NCI-H748 treated with DMSO at 0.1 percent for 48 hours (cell line): ENCODE results near the gene DCD.
A peak's percentile ranks its signal among the peaks of the same experiment; 100 is the strongest.
"Not testable (repeated sequence)": the region's sequence is repeated elsewhere in the genome, so short reads cannot be mapped to it uniquely, and the experiment has no call there.

Experiments
- DNase-seq: peaks from one replicate; lab custom pipeline; 2025; lab: John Stamatoyannopoulos, UW

DCD gene, protein sequence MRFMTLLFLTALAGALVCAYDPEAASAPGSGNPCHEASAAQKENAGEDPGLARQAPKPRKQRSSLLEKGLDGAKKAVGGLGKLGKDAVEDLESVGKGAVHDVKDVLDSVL

DNA sequence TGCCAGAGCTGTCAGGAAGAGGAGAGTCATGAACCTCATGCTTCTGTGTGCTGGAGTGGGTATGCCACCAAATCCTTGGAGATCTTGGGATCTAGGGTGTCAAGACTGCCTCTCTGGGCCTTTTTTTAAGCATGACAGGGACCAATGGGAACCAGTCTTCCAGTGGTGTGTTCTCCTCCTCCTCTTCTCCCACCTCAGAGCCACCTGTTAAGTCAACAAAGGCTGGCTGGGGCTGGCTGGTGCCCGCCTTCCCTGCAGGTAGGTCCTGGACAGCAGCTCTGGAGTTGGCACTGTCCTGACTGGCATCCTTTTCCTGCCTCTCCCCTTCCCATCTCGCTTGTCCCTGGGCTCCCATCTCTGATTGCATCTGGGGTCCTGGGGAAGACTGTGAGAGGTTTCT, at the start of gene DCD:
Gene DCD (minus strand): TSS at position 101 of the 400 bp plus-strand sequence. CDS start 62 bp downstream, at position 39.
- DNase-seq, result no peak

DNA sequence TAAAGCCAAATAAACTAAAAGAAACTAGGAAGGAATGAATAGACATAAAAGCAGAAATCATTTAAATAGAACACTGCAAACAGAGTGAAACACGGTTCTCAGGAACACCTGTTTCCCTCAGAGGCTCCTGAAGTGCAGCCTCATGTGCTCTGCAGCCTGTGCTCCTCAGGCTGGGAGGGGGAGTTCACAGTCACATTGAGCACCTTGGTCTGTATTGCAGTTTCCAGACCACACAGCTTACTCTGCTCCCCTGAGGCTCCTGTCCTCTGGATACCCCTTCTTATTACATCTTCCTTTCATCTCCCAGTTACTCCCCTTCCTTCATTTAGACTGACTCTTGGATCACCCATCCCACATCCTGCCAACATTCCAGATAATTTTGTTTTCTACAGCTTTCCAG, 49.7 kb upstream of the DCD start:
- DNase-seq, result no peak

DNA sequence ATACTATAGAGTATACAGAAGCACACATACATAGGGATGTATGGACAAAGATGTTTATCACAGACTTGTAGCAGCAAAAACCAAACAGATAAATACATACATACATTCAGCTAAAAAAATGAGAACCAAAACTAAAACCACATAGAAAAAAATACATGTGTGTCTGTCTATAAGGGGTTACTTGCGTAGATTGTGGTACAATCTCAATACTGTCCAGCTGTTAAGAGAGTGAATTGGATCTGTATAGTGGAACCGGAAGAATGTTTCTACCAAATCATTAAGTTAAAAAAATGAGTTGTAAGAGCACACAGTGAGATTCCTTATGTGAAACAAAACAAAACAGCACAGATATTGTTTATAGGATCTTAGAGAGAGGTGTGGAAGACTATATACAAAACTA, 44.2 kb upstream of the DCD start:
- no peak for DNase-seq

DNA sequence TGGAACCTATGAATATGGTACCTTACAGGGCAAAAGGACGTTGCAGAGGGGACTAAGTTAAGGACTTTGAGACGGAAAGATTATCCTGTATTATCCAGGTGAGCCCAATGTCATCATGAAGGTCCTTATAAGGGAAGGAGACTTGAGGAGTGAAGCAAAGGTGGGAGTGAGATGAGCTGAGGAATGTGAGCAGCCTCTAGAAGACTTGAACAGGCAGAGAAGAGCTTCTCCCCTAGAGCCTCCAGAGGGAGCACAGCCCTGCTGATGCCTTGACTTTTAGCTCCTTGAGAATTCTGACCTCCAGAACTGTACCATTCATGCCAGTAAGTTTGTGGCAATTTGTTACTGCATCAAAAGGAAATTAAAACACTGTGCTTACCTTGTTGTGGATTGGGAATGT, 41.8 kb upstream of the DCD start:
- DNase-seq, result no peak

DNA sequence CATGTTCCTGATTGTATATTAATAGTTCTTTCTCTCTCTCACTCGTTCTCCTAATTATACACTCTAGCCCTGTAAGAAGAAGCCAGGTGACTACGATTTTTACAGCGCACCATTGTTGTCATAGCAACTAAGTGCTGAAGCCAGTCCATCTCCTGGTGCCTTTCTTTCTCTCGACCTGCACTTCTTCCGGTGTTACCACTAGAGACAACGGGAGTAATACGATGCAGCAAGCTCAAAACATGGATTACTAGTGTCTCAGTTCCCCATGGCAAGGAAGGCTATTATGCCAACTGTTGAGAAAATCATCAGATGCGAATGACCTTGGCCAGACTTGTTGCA, 40.8 kb upstream of the DCD start:
- DNase-seq, result peak; percentile 69

DNA sequence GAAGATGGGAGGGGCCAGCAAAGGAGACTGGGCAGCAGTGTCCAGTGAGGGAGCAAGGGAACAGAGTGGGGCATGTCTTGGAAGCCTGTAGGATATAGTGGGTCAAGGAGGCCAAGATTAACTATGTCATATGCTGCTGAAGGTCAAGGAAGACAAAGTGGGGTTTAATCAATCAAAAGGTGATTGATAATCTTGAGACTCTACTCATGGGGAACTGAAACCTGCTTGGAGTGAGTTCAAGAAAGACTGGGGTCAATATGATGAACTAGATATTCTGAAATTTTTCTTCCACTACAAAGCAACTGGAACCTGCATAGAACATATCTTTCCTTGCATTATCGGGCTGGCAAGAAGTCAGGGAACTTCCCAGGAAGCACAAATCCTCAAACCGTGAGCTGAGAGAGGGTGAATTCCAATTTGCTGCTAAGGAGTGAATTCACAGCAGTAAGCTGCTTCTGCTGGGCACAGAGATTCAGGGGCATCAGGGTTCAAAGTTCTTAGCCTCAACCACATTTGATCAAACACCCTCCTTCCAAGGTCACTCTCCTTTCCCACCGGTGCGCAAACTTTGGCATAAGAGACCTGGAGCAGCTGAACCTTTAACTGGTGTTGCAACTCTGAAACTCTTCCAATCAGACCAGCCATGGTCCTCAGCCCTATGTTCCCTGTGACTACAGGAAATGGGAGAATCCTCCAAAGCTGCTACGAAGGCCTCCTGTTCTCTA, 40.3 kb upstream of the DCD start:
- no peak for DNase-seq

GRCh38 chr12:54684636-54685630, 36.8 kb upstream of the DCD start:
- peak; percentile 30 for DNase-seq

- peak; percentile 59 for DNase-seq
These were observed 35.2 kb upstream of the DCD start for GRCh38 chr12:54683398-54683797.

DNA sequence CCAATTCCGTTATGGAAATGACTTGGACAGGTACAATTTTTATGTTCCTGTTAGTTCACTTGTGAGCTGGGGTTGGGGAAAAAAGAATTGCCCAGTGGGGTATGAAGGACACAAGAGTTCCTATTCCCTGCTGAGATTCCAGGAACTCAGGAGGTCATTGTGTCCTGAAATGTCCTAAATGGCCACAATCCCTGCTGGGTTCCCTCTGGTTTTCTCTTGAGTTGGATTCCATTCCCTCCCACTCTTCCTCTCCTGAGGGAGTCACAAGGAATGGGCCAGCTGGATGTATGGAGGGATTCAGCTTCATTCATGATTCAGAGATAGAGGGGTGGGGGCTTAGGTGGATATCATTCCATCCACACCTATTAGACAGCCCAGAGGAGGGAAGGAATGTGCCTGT, 34.5 kb upstream of the DCD start:
- DNase-seq, result no peak

GRCh38 chr12:54680374-54680773, 32.2 kb upstream of the DCD start:
- DNase-seq, result no peak

DNA sequence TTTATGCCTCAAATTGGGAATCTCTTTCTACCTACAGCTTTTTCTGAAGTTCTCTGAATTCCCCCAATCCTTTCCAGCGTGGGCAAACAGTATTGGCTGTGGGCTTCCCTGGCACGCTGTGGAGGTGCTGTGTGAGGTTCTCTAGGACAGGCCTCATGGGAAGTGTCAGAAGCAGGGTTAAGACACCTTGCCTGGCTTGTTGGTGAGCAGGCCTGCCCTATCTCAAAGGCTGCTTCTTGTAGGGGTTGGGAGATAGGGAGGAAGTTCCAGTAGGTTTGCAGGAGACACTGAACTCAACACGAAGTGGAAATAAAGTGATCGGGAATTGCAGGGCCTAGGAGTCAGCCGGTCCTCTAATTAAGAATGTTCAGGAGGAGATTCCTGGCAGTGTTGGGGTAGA, 30.0 kb upstream of the DCD start:
- no peak for DNase-seq

DNA sequence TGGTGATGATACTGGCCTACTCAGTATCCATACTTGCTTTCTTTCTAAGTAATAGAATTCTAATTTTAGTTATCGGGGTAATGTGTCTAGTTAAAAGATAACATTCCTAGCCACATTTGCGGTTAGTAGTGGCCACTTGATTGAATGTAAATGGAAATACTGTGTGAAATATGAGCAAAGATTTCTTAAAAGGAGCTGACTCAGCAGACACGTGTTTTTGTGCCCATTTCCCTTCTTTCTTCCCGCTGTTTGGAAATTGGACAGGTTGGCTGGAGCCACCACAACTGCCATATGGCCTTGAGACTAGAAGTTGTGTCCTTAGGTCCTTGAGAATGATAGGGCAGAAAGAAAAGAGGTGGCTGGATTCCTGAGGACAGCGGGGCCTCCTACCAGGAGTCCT, 19.8 kb upstream of the DCD start:
- no peak for DNase-seq

DNA sequence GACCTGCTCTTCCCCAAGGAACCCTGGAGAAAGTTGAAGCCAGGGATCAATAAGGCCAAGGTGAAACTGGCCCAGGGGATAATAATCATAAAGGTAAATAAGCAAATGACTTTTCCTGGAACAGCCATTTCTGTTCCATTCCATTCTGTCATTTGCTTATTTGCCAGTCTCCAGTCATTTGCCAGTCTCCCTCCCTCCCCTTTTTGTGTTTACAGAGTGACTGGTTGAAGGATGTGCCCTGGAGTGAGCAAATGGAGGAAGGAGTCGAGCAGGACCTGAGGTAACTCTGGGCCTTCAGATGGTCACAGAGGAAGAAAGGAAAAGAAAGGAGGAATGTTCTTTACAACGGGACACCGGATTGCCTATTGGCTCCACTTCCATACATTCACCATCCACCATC, 17.8 kb upstream of the DCD start:
- no peak for DNase-seq

- not testable (repeated sequence) for DNase-seq
These were observed 17.0 kb upstream of the DCD start for GRCh38 chr12:54665022-54665635.

DNA sequence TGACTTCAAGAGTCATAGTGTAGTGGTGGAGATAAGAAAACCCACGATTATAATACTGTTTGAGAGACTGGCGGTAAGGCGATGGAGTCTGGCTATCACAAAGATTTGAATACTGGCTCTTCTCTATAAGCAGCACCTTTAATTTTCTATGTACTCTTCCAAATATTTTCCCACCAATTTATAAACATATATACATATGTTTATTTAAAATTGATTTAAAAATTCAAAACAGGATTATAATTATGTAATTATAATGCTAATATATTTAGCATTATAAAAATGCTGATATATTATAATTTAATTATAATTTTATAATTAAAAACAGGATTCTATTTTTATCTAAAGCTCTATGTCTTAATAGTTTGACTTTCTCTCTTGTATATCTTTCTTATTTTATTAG, 15.4 kb upstream of the DCD start:
- no peak for DNase-seq

DNA sequence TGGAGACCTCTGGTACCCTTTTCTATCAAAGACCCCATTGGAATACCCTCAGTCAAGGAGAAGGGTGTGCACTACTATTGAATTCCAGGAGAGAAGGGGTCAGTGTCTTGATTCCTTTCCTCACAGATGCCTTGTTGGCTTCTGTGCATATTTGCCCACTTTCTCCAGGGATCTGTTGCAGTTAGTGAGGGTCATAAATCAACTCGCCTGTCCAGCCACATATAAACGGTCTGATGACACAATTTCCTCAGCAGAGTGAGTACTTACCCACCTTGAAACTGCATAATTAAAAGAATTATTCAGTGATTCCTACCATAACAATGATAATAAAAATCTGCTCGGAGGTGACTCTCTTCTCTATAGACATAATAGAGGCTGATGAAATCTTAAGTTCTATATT, 13.9 kb upstream of the DCD start:
- no peak for DNase-seq

GRCh38 chr12:54661048-54661447, 12.9 kb upstream of the DCD start:
- DNase-seq, result no peak

GRCh38 chr12:54660320-54660962, 12.3 kb upstream of the DCD start:
- no peak for DNase-seq

DNA sequence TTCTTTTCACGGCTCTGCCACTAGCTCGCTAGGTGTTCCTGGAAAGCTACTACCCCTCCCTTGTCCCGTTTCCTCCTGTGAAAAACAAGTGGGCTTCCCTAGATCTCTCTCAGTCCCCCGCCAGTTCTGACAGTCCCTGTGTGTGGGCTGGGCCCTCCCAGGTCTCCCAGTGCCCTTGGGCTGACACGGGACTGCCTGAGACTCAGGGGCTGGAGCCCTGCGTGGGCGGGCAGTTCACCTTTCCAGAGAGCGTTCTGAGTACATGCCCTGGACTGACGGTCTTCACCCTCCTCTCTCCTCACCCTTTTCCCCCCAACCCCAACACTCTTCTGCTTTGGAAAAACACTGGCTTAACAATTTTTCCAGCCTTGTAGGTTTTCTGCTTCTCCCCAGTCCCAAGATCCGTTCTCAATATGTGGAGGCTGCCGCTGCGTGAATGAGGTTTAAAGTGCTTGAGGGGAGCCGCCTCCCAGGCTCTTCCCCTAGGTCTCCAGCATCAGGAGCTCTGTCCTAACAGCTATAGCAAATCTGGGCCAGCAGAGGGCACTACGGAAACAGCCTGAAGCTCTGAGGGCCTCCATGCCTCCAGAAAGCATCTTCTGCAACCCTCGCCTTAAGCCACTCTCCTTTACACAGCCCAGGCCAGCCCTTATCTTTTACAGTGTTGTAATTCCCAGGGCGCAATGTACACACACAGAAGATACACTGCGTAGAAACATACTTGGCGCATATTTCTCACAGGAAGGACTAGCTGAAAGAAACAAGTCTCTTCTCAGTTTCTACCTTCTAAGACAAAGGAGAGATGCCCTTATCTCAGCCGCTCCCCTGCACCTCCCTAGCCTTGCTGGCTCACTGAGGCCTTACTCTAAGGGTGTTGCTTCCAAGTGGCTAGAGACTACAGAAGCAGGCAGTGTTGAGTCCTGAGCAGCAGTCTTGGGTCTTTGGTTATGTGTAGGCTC, 10.4 kb upstream of the DCD start:
- DNase-seq, result peak; percentile 7

- no peak for DNase-seq
These were observed 9.0 kb upstream of the DCD start for GRCh38 chr12:54657105-54657607.

DNA sequence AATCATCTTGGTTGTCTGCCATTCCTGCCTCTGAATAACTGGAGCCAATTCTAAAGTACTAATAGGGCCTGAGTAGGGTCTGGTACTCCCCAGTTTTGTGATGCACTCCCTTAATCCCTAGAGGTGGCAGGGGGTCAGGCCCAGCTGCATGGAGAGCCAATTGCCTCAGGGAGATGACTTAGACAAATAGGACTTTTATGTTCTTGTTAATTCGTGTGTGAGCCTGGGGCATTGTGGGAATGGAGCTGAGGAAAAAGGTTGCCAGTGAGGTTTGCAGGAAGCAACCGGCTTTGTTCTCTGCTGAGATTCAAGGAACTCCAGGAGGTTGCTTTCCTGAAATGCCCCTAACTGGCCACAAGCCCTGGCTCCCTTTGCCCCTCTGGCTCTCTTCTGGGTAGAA, 6.8 kb upstream of the DCD start:
- DNase-seq, result no peak
